OCI-LY7 (cell line): ENCODE measurements around the gene MPPED2. TPM values are rescaled to one million over a fixed set of nuclear protein-coding genes. Genes with fewer than 3 reads are reported as not detected.

Experiments used
- BruUV-seq: library from RNA; stranded (reverse); fragments of 400-500 nt; replicated peaks from 2 replicates; lab custom pipeline; 2021; lab: Mats Ljungman, UMichigan
- CTCF ChIA-PET: fragments of 300-600 bp; sonication (Branson Sonifier 250); formaldehyde crosslinking; loops from one replicate; lab custom pipeline; 2022; ENCODE audit warnings: antibody characterized with exemption; ENCODE audit not compliant: unreplicated experiment; lab: Charles Lee
- POLR2A ChIA-PET: fragments of 300-600 bp; sonication (Branson Sonifier 250); formaldehyde crosslinking; loops from one replicate; lab custom pipeline; 2022; ENCODE audit warnings: antibody characterized with exemption; lab: Charles Lee
- DNase-seq: peaks from one replicate; pipeline ENCODE4 v3.0.0-alpha.2; 2015; ENCODE audit warnings: low spot score
- H2AFZ ChIP-seq: fragments of 200-600 bp; sonication (generic), shearing (Covaris generic); 2 replicates; pipeline ENCODE4 v1.6.1; 2014; ENCODE audit warnings: mild to moderate bottlenecking, antibody characterized with exemption, low read length, moderate library complexity
- H3K27ac ChIP-seq: fragments of 200-600 bp; sonication (generic); 2 replicates; pipeline ENCODE4 v1.5.1; 2014; ENCODE audit warnings: mixed run types, low read depth, mild to moderate bottlenecking, moderate library complexity, low read length, inconsistent platforms; ENCODE audit not compliant: poor library complexity, severe bottlenecking
- H3K36me3 ChIP-seq: fragments of 200-600 bp; sonication (generic); 2 replicates; pipeline ENCODE4 v1.6.1; 2014; ENCODE audit warnings: mild to moderate bottlenecking, antibody characterized with exemption, low read length, moderate library complexity, mixed read lengths; ENCODE audit not compliant: insufficient read depth
- H3K4me1 ChIP-seq: fragments of 200-600 bp; sonication (generic); 2 replicates; pipeline ENCODE4 v1.5.1; 2014; ENCODE audit warnings: mild to moderate bottlenecking, low read length; ENCODE audit not compliant: insufficient read depth, poor library complexity, severe bottlenecking
- H3K4me2 ChIP-seq: fragments of 200-600 bp; sonication (generic); 2 replicates; pipeline ENCODE4 v1.6.1; 2014; ENCODE audit warnings: mild to moderate bottlenecking, low read length
- H3K4me3 ChIP-seq: fragments of 200-600 bp; sonication (generic); 2 replicates; pipeline ENCODE4 v1.5.1; 2014; ENCODE audit warnings: mild to moderate bottlenecking, low read depth, low read length; ENCODE audit not compliant: poor library complexity, severe bottlenecking
- H3K79me2 ChIP-seq: fragments of 200-600 bp; sonication (generic); 2 replicates; pipeline ENCODE4 v1.6.1; 2016; ENCODE audit warnings: low read depth, mild to moderate bottlenecking, low read length, moderate library complexity, mixed read lengths; ENCODE audit not compliant: insufficient read depth
- H3K9me2 ChIP-seq: fragments of 200-600 bp; sonication (generic); 2 replicates; pipeline ENCODE4 v1.6.1; 2016; ENCODE audit warnings: mild to moderate bottlenecking, low read length, mixed read lengths; ENCODE audit not compliant: insufficient read depth
- H3K9me3 ChIP-seq: fragments of 200-600 bp; sonication (generic); 2 replicates; pipeline ENCODE4 v1.6.1; 2014; ENCODE audit warnings: mild to moderate bottlenecking, mixed run types, low read length, mixed read lengths
- H4K20me1 ChIP-seq: fragments of 200-600 bp; sonication (generic); 2 replicates; pipeline ENCODE4 v1.6.1; 2014; ENCODE audit warnings: mild to moderate bottlenecking, antibody characterized with exemption, low read length, moderate library complexity, mixed read lengths; ENCODE audit not compliant: insufficient read depth
- CTCF ChIP-seq: fragments of 200-600 bp; sonication (generic); conservative IDR thresholded peaks from 2 replicates; pipeline ENCODE4 v1.5.1; 2014; ENCODE audit warnings: mild to moderate bottlenecking, antibody characterized with exemption, low read length, moderate library complexity, mixed read lengths
- EZH2phosphoT487 ChIP-seq: fragments of 200-600 bp; sonication (generic); IDR thresholded peaks from 2 replicates; pipeline ENCODE4 v1.6.1; 2018; ENCODE audit warnings: low read depth, borderline replicate concordance, mild to moderate bottlenecking, mixed run types, antibody characterized with exemption, low read length, moderate library complexity, mixed read lengths
- intact Hi-C: fragments of 100-400 bp; cut with micrococcal nuclease; formaldehyde crosslinking; loops from one replicate; pipeline ENCODE4 v1.10.0; 2022; ENCODE audit not compliant: unreplicated experiment
- total RNA-seq, 2 experiments: library from RNA; depleted of rRNA in 1 of 2; stranded (reverse); fragments of >200 nt in 1 of 2; shearing (Covaris generic) in 1 of 2; gene quantifications; 2 replicates each; pipeline ENCODE4 v1.2.3, GENCODE V29; 2014 to 2022

The MPPED2 gene
- total RNA-seq, 2 experiments from 2014 or later: not detected

DNA sequence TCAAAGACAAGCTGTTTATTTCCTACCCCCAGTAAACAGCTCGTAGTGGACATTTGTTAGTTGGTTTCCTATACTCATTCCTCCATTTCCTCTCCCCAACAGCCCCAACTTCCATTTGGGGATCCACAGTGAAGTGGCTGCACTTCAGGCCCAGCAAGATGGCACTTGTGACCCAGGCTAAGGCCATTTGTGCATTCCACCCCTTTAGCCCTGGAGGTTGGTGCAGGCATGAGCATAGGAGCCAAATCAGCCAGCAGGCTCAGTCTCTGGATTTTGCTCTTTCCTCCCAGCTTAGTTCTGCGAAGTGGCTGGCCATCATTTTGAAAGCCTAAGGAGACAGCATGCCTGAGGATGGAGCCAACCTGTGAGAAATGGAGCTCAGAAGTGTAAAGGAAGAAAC, 122.9 kb downstream of the MPPED2 start:
- Histone ChIP-seq H3K27ac (no peak overlapping the region), H3K4me3 (no peak overlapping the region), H3K79me2 (no peaks in the 10 kb centered on the region), H3K4me2 (no peak overlapping the region), H3K4me1 (no peaks in the 10 kb centered on the region), H2AFZ (no peak overlapping the region), H3K9me3 (no peaks in the 10 kb centered on the region), H3K9me2 (no peaks in the 10 kb centered on the region), H3K36me3 (no peaks in the 10 kb centered on the region), H4K20me1 (no peaks in the 10 kb centered on the region)
- intact Hi-C loops: no loop called here
- CTCF ChIA-PET: no interaction called here
- no TSS peak for BruUV-seq
- TF ChIP-seq CTCF (no peak), EZH2phosphoT487 (no peak)
- POLR2A ChIA-PET: interaction anchor here (0.6 to 0.7 kb wide), 2 partner anchors 89 to 145 kb away, joined by 3 to 4 read pairs; no protein-coding TSS in a partner anchor
- no peak for DNase-seq

DNA sequence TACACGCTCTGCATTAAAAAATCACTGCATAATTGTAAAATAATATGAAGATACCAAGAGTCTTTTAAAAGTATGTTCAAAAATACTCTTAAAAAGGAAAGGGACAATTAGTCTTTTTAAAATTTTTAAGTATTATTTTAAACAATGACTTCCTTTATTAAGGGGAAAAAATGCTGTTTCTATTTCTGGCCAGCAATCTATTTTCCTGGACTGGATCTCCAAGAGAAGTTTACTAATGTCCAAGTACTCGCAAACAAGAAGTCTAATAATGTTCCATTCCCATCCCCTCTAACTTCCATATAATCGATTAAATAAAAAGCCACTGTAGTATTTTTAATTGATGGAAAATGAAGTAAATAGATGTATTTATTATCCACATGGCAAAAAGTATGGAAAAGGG, 123.7 kb downstream of the MPPED2 start:
- TF ChIP-seq CTCF (no peak), EZH2phosphoT487 (no peak)
- Histone ChIP-seq H4K20me1 (no peaks in the 10 kb centered on the region), H3K36me3 (no peaks in the 10 kb centered on the region), H3K4me2 (no peak overlapping the region), H3K9me2 (no peaks in the 10 kb centered on the region), H3K4me1 (no peaks in the 10 kb centered on the region), H3K27ac (no peak overlapping the region), H3K4me3 (no peak overlapping the region), H3K9me3 (no peaks in the 10 kb centered on the region), H3K79me2 (no peaks in the 10 kb centered on the region), H2AFZ (no peak overlapping the region)
- DNase-seq: no peak
- intact Hi-C loops: no loop called here
- ChIA-PET POLR2A (no interaction called here), CTCF (no interaction called here)
- no TSS peak for BruUV-seq

GRCh38 chr11:30459821-30460220, 126.3 kb downstream of the MPPED2 start:
- Histone ChIP-seq H3K4me1 (no peaks in the 10 kb centered on the region), H3K27ac (no peak overlapping the region), H3K9me2 (no peaks in the 10 kb centered on the region), H3K4me2 (no peak overlapping the region), H3K9me3 (no peaks in the 10 kb centered on the region), H3K4me3 (no peak overlapping the region), H4K20me1 (no peaks in the 10 kb centered on the region), H3K36me3 (no peaks in the 10 kb centered on the region), H2AFZ (no peak overlapping the region), H3K79me2 (no peaks in the 10 kb centered on the region)
- no TSS peak for BruUV-seq
- CTCF ChIA-PET: no interaction called here
- intact Hi-C loops: no loop called here
- TF ChIP-seq CTCF: no peak
- no peak for TF ChIP-seq EZH2phosphoT487
- POLR2A ChIA-PET: no interaction called here
- DNase-seq: no peak
